Aortic smooth muscle cell (primary cell): ENCODE measurements around the gene OOSP3. TPM values are rescaled to one million over a fixed set of nuclear protein-coding genes. Genes with fewer than 3 reads are reported as not detected.

Source experiments
- total RNA-seq: library from RNA; depleted of rRNA; stranded (reverse); fragments of >200 nt; gene quantifications from 2 replicates; pipeline ENCODE4 v1.2.3, GENCODE V29; 2014

Gene OOSP3
- not detected in 2 replicates for total RNA-seq

GRCh38 chr11:59878575-59878974 lies at the start of gene OOSP3:
Gene OOSP3 (plus strand): TSS chr11:59878782. CDS start chr11:59878809, 27 bp downstream.

GRCh38 chr11:59845399-59845798 lies 33.2 kb upstream of the OOSP3 start, which contains the start of gene CBLIF:
Gene CBLIF (minus strand): TSS chr11:59845499. CDS start chr11:59845453, 46 bp downstream.

GRCh38 chr11:59866397-59866796 lies 12.2 kb upstream of the OOSP3 start, which contains the start of gene TCN1:
Gene TCN1 (minus strand): TSS chr11:59866487. CDS start chr11:59866470, 17 bp downstream.

GRCh38 chr11:59938132-59938531 lies 59.5 kb downstream of the OOSP3 start, which contains the start of gene OOSP1:
Gene OOSP1 (plus strand): TSS chr11:59938432. CDS start chr11:59938455, 23 bp downstream.

Other genes with a start within 250 kb of the OOSP3 start
- 5.3 and 7.3 TPM in 2 replicates for gene PATL1, start 209.7 kb upstream of the OOSP3 start, total RNA-seq
- gene OR10V1, start 164.9 kb upstream of the OOSP3 start, total RNA-seq: not detected in 2 replicates
- 16.5 and 25.9 TPM in 2 replicates for gene STX3, start 123.4 kb upstream of the OOSP3 start, total RNA-seq
- gene MRPL16, start 68.0 kb upstream of the OOSP3 start, total RNA-seq: 30.5 and 35.4 TPM in 2 replicates
- gene CBLIF, start 33.3 kb upstream of the OOSP3 start, total RNA-seq: not detected in 2 replicates
- gene TCN1, start 12.3 kb upstream of the OOSP3 start, total RNA-seq: under 0.01 TPM in 1 of 2 replicates, not detected in the other
- not detected in 2 replicates for gene OOSP1, start 59.6 kb downstream of the OOSP3 start, total RNA-seq
- gene OOSP4A, start 85.3 kb downstream of the OOSP3 start, total RNA-seq: not detected in 2 replicates
- not detected in 2 replicates for gene OOSP4B, start 138.4 kb downstream of the OOSP3 start, total RNA-seq
- not detected in 2 replicates for gene OOSP2, start 161.6 kb downstream of the OOSP3 start, total RNA-seq
- gene MS4A3, start 177.9 kb downstream of the OOSP3 start, total RNA-seq: not detected in 2 replicates
- not detected in 2 replicates for gene MS4A2, start 209.9 kb downstream of the OOSP3 start, total RNA-seq